ENCODE data around the gene GAS2. TPM values are rescaled to one million over a fixed set of nuclear protein-coding genes. Genes with fewer than 3 reads are reported as not detected.
A peak's percentile ranks its signal among the peaks of the same experiment; 100 is the strongest.

The GAS2 gene
- polyA plus RNA-seq, 2 of the 4 experiments (the other 2 are of a cell fraction), result 0.84 to 1.0 TPM

- FAIRE-seq (no peak), ATAC-seq (no peak), DNase-seq (ENCODE audit: low read depth in 1 of 2, low spot score in 1 of 2) (no peak)
- ChIA-PET POLR2A (no interaction called here), CTCF (no interaction called here)
- TF ChIP-seq MAFK (IDR thresholded peaks at IDR 0.05; ENCODE audit: partially characterized antibody), result peak; percentile 39
- no peak for TF ChIP-seq TFCP2L1 (CRISPR knock-in tag; IDR thresholded peaks at IDR 0.05)
- Histone ChIP-seq H3K9me3 (no peaks in the 10 kb centered on the region), H3K4me2 (no peak overlapping the region), H3K4me1 (no peaks in the 10 kb centered on the region), H3K27ac (no peak overlapping the region), H3K4me3 (no peak overlapping the region)
- WGBS (ENCODE audit: missing lambda C conversion rate), result 10% methylated on average over 3 of the region's 3 CpGs
Observed at GRCh38 chr11:22715971-22716370, 49.6 kb downstream of the GAS2 start.

GRCh38 chr11:22720457-22720856 lies 54.0 kb downstream of the GAS2 start:
- Histone ChIP-seq H3K4me2 (no peak overlapping the region), H3K4me1 (no peaks in the 10 kb centered on the region), H3K9me3 (no peaks in the 10 kb centered on the region), H3K27ac (no peak overlapping the region), H3K4me3 (no peak overlapping the region)
- ChIA-PET CTCF (no interaction called here), POLR2A (no interaction called here)
- FAIRE-seq, result no peak
- DNase-seq (ENCODE audit: low read depth in 1 of 2, low spot score in 1 of 2), result no peak
- TF ChIP-seq ESRRA (IDR thresholded peaks at IDR 0.05; ENCODE audit: borderline replicate concordance, low read length), result no peak
- no peak for TF ChIP-seq RCOR1 (IDR thresholded peaks at IDR 0.05; ENCODE audit: low read depth, low read length)
- no peak for TF ChIP-seq TP53 (CRISPR knock-in tag; IDR thresholded peaks at IDR 0.05)
- no peak for TF ChIP-seq BHLHE40 (IDR thresholded peaks at IDR 0.05; ENCODE audit: low read depth, low read length)
- no peak for TF ChIP-seq HEYL (CRISPR knock-in tag; IDR thresholded peaks at IDR 0.05)
- TF ChIP-seq SMC3 (IDR thresholded peaks at IDR 0.05), result no peak
- no peak for TF ChIP-seq HES2 (IDR thresholded peaks at IDR 0.05)
- no peak for TF ChIP-seq FOSB (CRISPR knock-in tag; IDR thresholded peaks at IDR 0.05)
- no peak for TF ChIP-seq FOXS1 (CRISPR knock-in tag; IDR thresholded peaks at IDR 0.05)
- no peak for TF ChIP-seq CTCF (IDR thresholded peaks at IDR 0.05)
- no peak for TF ChIP-seq HDAC2 (IDR thresholded peaks at IDR 0.05)
- TF ChIP-seq CBX8 (IDR thresholded peaks at IDR 0.05), result no peak
- no peak for TF ChIP-seq RNF2 (IDR thresholded peaks at IDR 0.05; ENCODE audit: borderline replicate concordance, low read depth)
- 50% methylated on average over 3 of the region's 3 CpGs for WGBS (ENCODE audit: missing lambda C conversion rate)
- no peak for ATAC-seq

GRCh38 chr11:22723274-22723673 lies 56.9 kb downstream of the GAS2 start:
- no peak for FAIRE-seq

More at GRCh38 chr11:22723274-22723673, 56.9 kb downstream of the GAS2 start:
- no peak overlapping the region for H3K27ac ChIP-seq
- ATAC-seq (no peak), DNase-seq (ENCODE audit: low read depth in 1 of 2, low spot score in 1 of 2) (no peak)
- H3K4me3 ChIP-seq, result no peak overlapping the region
- 11% methylated on average over 3 of the region's 3 CpGs for WGBS (ENCODE audit: missing lambda C conversion rate)
- CTCF ChIA-PET, result no interaction called here
- no peaks in the 10 kb centered on the region for H3K4me1 ChIP-seq
- no peaks in the 10 kb centered on the region for H3K9me3 ChIP-seq
- TF ChIP-seq E2F6 (IDR thresholded peaks at IDR 0.05; ENCODE audit: borderline replicate concordance, low read depth) (no peak), NR3C1 (IDR thresholded peaks at IDR 0.05) (no peak), JUNB (IDR thresholded peaks at IDR 0.05) (no peak), EP300 (IDR thresholded peaks at IDR 0.05) (no peak), ZSCAN20 (CRISPR knock-in tag; IDR thresholded peaks at IDR 0.05) (no peak), HDAC2 (IDR thresholded peaks at IDR 0.05) (no peak), ELK1 (IDR thresholded peaks at IDR 0.05; ENCODE audit: low read depth, low read length) (no peak), HEYL (CRISPR knock-in tag; IDR thresholded peaks at IDR 0.05) (no peak), GATA3 (IDR thresholded peaks at IDR 0.05; ENCODE audit: borderline replicate concordance) (no peak), PBX3 (IDR thresholded peaks at IDR 0.05) (no peak), REST (IDR thresholded peaks at IDR 0.05) (no peak), NPAS2 (CRISPR knock-in tag; IDR thresholded peaks at IDR 0.05; ENCODE audit: borderline replicate concordance) (no peak)
- no peak overlapping the region for H3K4me2 ChIP-seq
- POLR2A ChIA-PET, result no interaction called here

All from A549 (cell line).